Chondrocyte (in vitro differentiated cells): ENCODE data around the gene R3HCC1L. TPM values are rescaled to one million over a fixed set of nuclear protein-coding genes. Genes with fewer than 3 reads are reported as not detected.
"Not testable (repeated sequence)": the region's sequence is repeated elsewhere in the genome, so short reads cannot be mapped to it uniquely, and the experiment has no call there.

Experiments
- DNase-seq: peaks from one replicate; pipeline ENCODE4 v3.0.0; 2021; ENCODE audit warnings: mixed read lengths, low spot score
- H3K27ac Mint-ChIP-seq: one replicate; pipeline ENCODE4 v1.8.0; 2021; ENCODE audit warnings: mild to moderate bottlenecking, moderate library complexity, mixed read lengths; ENCODE audit not compliant: unreplicated experiment
- H3K27me3 Mint-ChIP-seq: 2 replicates; pipeline ENCODE4 v1.8.0; 2021; ENCODE audit warnings: low read depth, mixed read lengths
- H3K36me3 Mint-ChIP-seq: 2 replicates; pipeline ENCODE4 v1.8.0; 2021; ENCODE audit warnings: low read depth, mixed read lengths
- H3K4me1 Mint-ChIP-seq: 2 replicates; pipeline ENCODE4 v1.8.0; 2021; ENCODE audit warnings: low read depth, mild to moderate bottlenecking, mixed read lengths
- H3K4me3 Mint-ChIP-seq: one replicate; pipeline ENCODE4 v1.8.0; 2021; ENCODE audit warnings: mild to moderate bottlenecking, moderate library complexity, mixed read lengths; ENCODE audit not compliant: unreplicated experiment
- H3K9me3 Mint-ChIP-seq: 2 replicates; pipeline ENCODE4 v1.8.0; 2021; ENCODE audit warnings: low read depth, mixed read lengths
- total RNA-seq: library from RNA; stranded (reverse); gene quantifications from 3 replicates; pipeline ENCODE4 v1.2.1, GENCODE V29; 2021
- TF ChIP-seq, protein P1 (sequence below): fragments of 200-600 bp; sonication (generic); IDR thresholded peaks from 2 replicates; pipeline ENCODE4 v1.5.0; 2021; ENCODE audit warnings: antibody characterized with exemption, mild to moderate bottlenecking, moderate library complexity

Gene R3HCC1L
- total RNA-seq, 1 donor from 2014 or later: 9.1 TPM

DNA sequence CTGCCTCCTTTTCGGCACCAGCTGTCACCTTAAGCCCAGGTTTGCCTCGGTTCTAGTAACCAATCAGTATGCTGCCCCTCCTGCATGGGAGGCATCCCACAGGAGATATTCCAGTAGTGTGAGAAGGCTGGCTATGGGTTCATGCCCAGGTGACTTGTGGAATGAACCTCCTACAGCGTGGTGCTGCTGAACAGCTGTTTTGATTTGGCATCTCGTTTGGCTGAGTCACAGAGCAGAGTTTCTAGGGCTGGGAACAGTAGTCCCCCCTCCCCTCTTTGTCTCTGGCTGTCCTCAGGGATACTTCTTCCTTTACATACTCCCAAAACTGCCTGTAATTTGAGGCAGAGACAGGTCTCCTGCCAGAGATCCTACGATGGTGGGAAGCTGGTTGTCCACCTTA, 16.1 kb downstream of the R3HCC1L start:
- Mint-ChIP-seq H3K4me1 (peaks cover 29% of the 10 kb centered on the region), H3K27ac (peak overlapping the region; percentile 45), H3K9me3 (peaks cover 33% of the 10 kb centered on the region), H3K36me3 (peaks cover 17% of the 10 kb centered on the region), H3K4me3 (no peak overlapping the region), H3K27me3 (no peaks in the 10 kb centered on the region)
- TF ChIP-seq, protein P1, sequence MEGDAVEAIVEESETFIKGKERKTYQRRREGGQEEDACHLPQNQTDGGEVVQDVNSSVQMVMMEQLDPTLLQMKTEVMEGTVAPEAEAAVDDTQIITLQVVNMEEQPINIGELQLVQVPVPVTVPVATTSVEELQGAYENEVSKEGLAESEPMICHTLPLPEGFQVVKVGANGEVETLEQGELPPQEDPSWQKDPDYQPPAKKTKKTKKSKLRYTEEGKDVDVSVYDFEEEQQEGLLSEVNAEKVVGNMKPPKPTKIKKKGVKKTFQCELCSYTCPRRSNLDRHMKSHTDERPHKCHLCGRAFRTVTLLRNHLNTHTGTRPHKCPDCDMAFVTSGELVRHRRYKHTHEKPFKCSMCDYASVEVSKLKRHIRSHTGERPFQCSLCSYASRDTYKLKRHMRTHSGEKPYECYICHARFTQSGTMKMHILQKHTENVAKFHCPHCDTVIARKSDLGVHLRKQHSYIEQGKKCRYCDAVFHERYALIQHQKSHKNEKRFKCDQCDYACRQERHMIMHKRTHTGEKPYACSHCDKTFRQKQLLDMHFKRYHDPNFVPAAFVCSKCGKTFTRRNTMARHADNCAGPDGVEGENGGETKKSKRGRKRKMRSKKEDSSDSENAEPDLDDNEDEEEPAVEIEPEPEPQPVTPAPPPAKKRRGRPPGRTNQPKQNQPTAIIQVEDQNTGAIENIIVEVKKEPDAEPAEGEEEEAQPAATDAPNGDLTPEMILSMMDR: no peak
- no peak for DNase-seq

DNA sequence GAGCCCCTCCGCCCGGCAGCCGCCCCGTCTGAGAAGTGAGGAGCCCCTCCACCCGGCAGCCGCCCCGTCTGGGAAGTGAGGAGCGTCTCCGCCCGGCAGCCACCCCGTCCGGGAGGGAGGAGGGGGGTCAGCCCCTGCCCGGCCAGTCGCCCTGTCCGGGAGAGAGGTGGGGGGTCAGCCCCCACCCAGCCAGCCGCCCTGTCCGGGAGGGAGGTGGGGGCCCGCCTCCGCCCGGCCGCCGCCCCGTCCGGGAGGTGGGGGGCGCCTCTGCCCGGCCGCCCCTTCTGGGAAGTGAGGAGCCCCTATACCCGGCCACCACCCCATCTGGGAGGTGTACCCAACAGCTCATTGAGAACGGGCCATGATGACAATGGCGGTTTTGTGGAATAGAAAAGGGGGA, 18.3 kb downstream of the R3HCC1L start:
- H3K27ac Mint-ChIP-seq, H3K27me3 Mint-ChIP-seq, DNase-seq, H3K4me3 Mint-ChIP-seq: not testable (repeated sequence)
- peaks cover 29% of the 10 kb centered on the region for H3K4me1 Mint-ChIP-seq
- peaks cover 16% of the 10 kb centered on the region for H3K36me3 Mint-ChIP-seq
- peaks cover 25% of the 10 kb centered on the region for H3K9me3 Mint-ChIP-seq

DNA sequence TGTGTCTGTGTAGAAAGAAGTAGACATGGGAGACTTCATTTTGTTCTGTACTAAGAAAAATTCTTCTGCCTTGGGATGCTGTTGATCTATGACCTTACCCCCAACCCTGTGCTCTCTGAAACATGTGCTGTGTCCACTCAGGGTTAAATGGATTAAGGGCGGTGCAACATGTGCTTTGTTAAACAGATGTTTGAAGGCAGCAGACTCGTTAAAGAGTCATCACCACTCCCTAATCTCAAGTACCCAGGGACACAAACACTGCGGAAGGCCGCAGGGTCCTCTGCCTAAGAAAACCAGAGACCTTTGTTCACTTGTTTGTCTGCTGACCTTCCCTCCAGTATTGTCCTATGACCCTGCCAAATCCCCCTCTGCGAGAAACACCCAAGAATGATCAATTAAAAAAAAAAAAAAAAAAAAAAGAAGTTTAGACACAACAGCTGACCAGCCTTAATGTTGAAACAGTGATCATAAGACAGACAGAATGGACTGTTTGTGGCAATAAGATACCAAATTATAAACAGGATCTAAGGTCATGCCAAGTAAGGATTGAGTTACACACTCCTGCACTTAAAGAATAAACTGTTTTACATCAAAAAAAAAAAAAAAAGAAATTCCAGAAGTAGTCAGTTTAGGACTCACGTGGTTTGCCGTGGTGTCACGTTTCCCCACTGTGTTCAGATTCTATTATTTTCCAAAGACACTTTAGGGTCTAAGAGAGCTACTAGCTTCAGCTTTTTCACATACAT, 18.9 kb downstream of the R3HCC1L start:
- not testable (repeated sequence) for H3K4me3 Mint-ChIP-seq, DNase-seq, H3K27me3 Mint-ChIP-seq
- H3K36me3 Mint-ChIP-seq: peaks cover 16% of the 10 kb centered on the region
- peak overlapping the region; percentile 50 for H3K27ac Mint-ChIP-seq
- H3K9me3 Mint-ChIP-seq: peaks cover 21% of the 10 kb centered on the region
- H3K4me1 Mint-ChIP-seq: peaks cover 29% of the 10 kb centered on the region

DNA sequence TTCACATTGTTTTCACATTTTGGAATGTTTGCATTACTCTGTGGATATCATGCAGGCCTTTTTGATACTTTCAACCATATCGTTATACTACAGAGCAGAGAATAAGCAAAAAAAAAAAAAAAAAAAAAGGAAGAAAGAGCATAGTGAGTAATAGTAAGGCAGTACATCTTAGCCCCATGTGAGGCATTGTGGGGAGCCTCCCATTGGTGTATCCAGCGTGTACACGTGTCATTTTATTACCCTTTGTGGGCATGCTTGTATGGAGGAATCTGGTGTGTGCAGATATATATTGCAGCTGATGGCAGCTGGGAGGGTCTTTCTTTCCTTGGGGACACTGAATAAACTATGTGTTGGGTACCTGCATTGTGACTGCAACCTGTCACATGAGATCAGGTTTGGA, 19.6 kb downstream of the R3HCC1L start:
- H3K27ac Mint-ChIP-seq: peak overlapping the region; percentile 50
- TF ChIP-seq, protein P1: no peak
- no peak for DNase-seq
- no peak overlapping the region for H3K4me3 Mint-ChIP-seq
- peaks cover 13% of the 10 kb centered on the region for H3K36me3 Mint-ChIP-seq
- H3K27me3 Mint-ChIP-seq: no peaks in the 10 kb centered on the region
- peaks cover 29% of the 10 kb centered on the region for H3K4me1 Mint-ChIP-seq
- H3K9me3 Mint-ChIP-seq: peaks cover 15% of the 10 kb centered on the region

DNA sequence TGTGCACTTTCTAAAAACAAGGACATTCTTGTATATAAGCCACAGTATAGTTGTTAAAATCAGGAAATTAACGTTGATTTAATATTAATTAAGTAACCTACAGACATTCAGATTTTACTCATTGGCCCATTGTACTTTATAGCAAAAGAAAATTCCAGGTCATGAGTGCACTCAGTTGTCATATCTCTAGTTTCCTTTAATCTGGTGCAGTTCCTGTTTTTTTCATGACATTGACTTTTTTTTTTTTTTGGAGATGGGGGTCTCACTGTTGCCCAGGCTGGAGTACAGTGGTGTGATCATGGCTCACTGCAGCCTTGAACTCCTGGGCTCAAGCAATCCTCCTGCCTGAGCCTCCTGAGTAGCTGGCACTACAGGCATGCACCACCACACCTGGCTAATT, 24.1 kb downstream of the R3HCC1L start:
- no peaks in the 10 kb centered on the region for H3K27me3 Mint-ChIP-seq
- peaks cover 8% of the 10 kb centered on the region for H3K4me1 Mint-ChIP-seq
- DNase-seq: no peak
- H3K36me3 Mint-ChIP-seq: peaks cover 4% of the 10 kb centered on the region
- no peaks in the 10 kb centered on the region for H3K9me3 Mint-ChIP-seq
- no peak overlapping the region for H3K27ac Mint-ChIP-seq
- no peak overlapping the region for H3K4me3 Mint-ChIP-seq
- TF ChIP-seq, protein P1: no peak

DNA sequence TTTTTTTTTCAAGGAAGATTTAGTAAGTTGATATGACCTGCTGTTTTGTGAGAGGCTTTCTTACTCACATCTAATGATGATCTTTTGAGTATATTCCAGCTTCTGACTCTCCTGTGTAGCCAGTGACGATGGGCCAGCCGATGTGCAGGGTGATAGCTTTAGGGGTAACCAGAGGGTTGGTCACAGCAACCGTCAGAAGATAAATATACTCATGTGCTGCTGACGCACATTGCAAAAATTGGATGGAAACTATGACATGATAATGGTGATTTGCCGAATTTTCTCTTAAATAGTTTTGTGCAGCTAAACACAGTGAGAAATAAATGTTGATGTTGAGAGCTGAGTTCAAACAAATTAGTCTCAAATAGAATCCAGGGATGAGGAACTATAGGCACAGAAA, 29.5 kb downstream of the R3HCC1L start:
- no peaks in the 10 kb centered on the region for H3K9me3 Mint-ChIP-seq
- H3K4me3 Mint-ChIP-seq: no peak overlapping the region
- TF ChIP-seq, protein P1: no peak
- no peak for DNase-seq
- H3K27me3 Mint-ChIP-seq: no peaks in the 10 kb centered on the region
- peaks cover 13% of the 10 kb centered on the region for H3K36me3 Mint-ChIP-seq
- H3K4me1 Mint-ChIP-seq: no peaks in the 10 kb centered on the region
- H3K27ac Mint-ChIP-seq: no peak overlapping the region
